ENCODE data around the gene EXOSC10.

The EXOSC10 gene

GRCh38 chr1:11124965-11125364, 25.3 kb upstream of the EXOSC10 start:
- ChIA-PET POLR2A (interaction anchor here (0.6 kb wide), 1 partner anchor 22 kb away, joined by 3 read pairs; no protein-coding TSS in a partner anchor), CTCF (no interaction called here)
- no peak for TF ChIP-seq CTCF (IDR thresholded peaks at IDR 0.05; ENCODE audit: insufficient read depth, low read length, missing control alignments)
- no peak for DNase-seq (ENCODE audit: low read depth, low spot score)
- H3K4me3 ChIP-seq (ENCODE audit: low read depth, low read length) = no peak overlapping the region

- DNase-seq (ENCODE audit: low read depth, low spot score) = no peak
- POLR2A ChIA-PET = no interaction called here
- TF ChIP-seq CTCF (IDR thresholded peaks at IDR 0.05; ENCODE audit: insufficient read depth, low read length, missing control alignments) = no peak
- H3K4me3 ChIP-seq (ENCODE audit: low read depth, low read length) = no peak overlapping the region
- CTCF ChIA-PET = interaction anchor here (0.6 to 1.8 kb wide), 2 partner anchors 78 to 123 kb away, joined by 4 read pairs; no protein-coding TSS in a partner anchor
Observed at GRCh38 chr1:11116318-11116717, 16.6 kb upstream of the EXOSC10 start.

GRCh38 chr1:11114966-11115365, 15.3 kb upstream of the EXOSC10 start:
- ChIA-PET POLR2A (no interaction called here), CTCF (interaction anchor here (1.8 kb wide), 1 partner anchor 77 kb away, joined by 4 read pairs; no protein-coding TSS in a partner anchor)
- no peak for TF ChIP-seq CTCF (IDR thresholded peaks at IDR 0.05; ENCODE audit: insufficient read depth, low read length, missing control alignments)
- DNase-seq (ENCODE audit: low read depth, low spot score) = no peak
- H3K4me3 ChIP-seq (ENCODE audit: low read depth, low read length) = no peak overlapping the region

GRCh38 chr1:11109047-11109760, 9.5 kb upstream of the EXOSC10 start:
- POLR2A ChIA-PET = interaction anchor here (1.6 kb wide), 1 partner anchor 10 kb away, joined by 4 read pairs; the partner anchor contains the start of gene EXOSC10
- H3K4me3 ChIP-seq (ENCODE audit: low read depth, low read length) = no peak overlapping the region
- no peak for DNase-seq (ENCODE audit: low read depth, low spot score)
- CTCF ChIA-PET = interaction anchor here (1.1 to 2.1 kb wide), 2 partner anchors 12 to 72 kb away, joined by 3 to 7 read pairs; no protein-coding TSS in a partner anchor
- TF ChIP-seq CTCF (IDR thresholded peaks at IDR 0.05; ENCODE audit: insufficient read depth, low read length, missing control alignments) = no peak

- no peak for DNase-seq (ENCODE audit: low read depth, low spot score)
- no peak for TF ChIP-seq CTCF (IDR thresholded peaks at IDR 0.05; ENCODE audit: insufficient read depth, low read length, missing control alignments)
- POLR2A ChIA-PET = no interaction called here
- no peak overlapping the region for H3K4me3 ChIP-seq (ENCODE audit: low read depth, low read length)
- CTCF ChIA-PET = interaction anchor here (0.9 to 2.1 kb wide), 2 partner anchors 10 to 70 kb away, joined by 3 to 7 read pairs; no protein-coding TSS in a partner anchor
Observed at GRCh38 chr1:11107599-11107998, 7.9 kb upstream of the EXOSC10 start.

GRCh38 chr1:11105586-11105985, 5.9 kb upstream of the EXOSC10 start:
- no peak for TF ChIP-seq CTCF (IDR thresholded peaks at IDR 0.05; ENCODE audit: insufficient read depth, low read length, missing control alignments)
- POLR2A ChIA-PET = no interaction called here
- no peak for DNase-seq (ENCODE audit: low read depth, low spot score)
- H3K4me3 ChIP-seq (ENCODE audit: low read depth, low read length) = no peak overlapping the region
- CTCF ChIA-PET = interaction anchor here (0.6 kb wide), 1 partner anchor 374 kb away, joined by 3 read pairs; the partner anchor contains the start of gene DISP3

Measured in AG04449 (cell line).